NB4 (cell line): Measurements from ENCODE around the gene MAP3K5.

Source experiments
- MYC ChIP-seq: IDR thresholded peaks from 2 replicates; pipeline ENCODE4 v1.6.1; 2011; ENCODE audit warnings: low read depth, low read length
- POLR2A ChIP-seq: IDR thresholded peaks from 2 replicates; pipeline ENCODE4 v1.6.1; 2011; ENCODE audit warnings: mild to moderate bottlenecking; ENCODE audit not compliant: insufficient read length; ENCODE audit errors: extremely low read depth
- TF ChIP-seq, protein P1 (sequence below): IDR thresholded peaks from one replicate; pipeline ENCODE4 v1.5.1; 2012; ENCODE audit warnings: low read depth, low read length

DNA sequence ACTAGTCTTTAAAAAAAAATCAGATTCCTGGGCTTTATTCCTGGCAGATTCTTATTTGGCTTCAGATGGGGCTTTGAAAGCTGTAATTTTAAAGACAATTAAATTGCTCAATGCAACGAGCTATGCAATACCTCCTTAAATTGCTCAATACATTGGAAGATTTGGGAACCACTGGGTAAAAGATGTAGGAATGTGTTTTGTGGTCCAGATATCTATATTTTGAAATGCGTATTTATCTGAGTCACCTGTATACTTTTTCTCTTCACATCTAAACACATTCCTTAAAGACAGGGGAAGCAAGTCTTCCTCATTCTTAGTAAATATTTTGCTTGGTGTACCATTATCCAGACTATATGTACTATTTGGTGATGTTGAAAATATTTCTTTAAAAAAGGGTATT lies 212.5 kb downstream of the MAP3K5 start:
- TF ChIP-seq, protein P1, sequence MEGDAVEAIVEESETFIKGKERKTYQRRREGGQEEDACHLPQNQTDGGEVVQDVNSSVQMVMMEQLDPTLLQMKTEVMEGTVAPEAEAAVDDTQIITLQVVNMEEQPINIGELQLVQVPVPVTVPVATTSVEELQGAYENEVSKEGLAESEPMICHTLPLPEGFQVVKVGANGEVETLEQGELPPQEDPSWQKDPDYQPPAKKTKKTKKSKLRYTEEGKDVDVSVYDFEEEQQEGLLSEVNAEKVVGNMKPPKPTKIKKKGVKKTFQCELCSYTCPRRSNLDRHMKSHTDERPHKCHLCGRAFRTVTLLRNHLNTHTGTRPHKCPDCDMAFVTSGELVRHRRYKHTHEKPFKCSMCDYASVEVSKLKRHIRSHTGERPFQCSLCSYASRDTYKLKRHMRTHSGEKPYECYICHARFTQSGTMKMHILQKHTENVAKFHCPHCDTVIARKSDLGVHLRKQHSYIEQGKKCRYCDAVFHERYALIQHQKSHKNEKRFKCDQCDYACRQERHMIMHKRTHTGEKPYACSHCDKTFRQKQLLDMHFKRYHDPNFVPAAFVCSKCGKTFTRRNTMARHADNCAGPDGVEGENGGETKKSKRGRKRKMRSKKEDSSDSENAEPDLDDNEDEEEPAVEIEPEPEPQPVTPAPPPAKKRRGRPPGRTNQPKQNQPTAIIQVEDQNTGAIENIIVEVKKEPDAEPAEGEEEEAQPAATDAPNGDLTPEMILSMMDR: no peak
- no peak for TF ChIP-seq POLR2A
- TF ChIP-seq MYC: no peak
